ENCODE results near the gene HTT. TPM values are rescaled to one million over a fixed set of nuclear protein-coding genes. Genes with fewer than 3 reads are reported as not detected.

The HTT gene
- total and polyA plus RNA-seq, 10 of the 15 experiments (the other 5 are each of a cell fraction or from before 2014, with no cell fraction given): 3.3 to 113 (median 43.3) TPM

GRCh38 chr4:3205995-3206394 lies 131.5 kb downstream of the HTT start:
- intact Hi-C loops (cut with micrococcal nuclease; ENCODE audit: unreplicated experiment): no loop called here
- TF ChIP-seq IKZF2 (IDR thresholded peaks at IDR 0.05) (no peak), SMC3 (IDR thresholded peaks at IDR 0.05; ENCODE audit: borderline replicate concordance, low read length) (no peak)
- H3K4me1 ChIP-seq (ENCODE audit: control insufficient read depth, insufficient read depth, low read length): peaks cover 17% of the 10 kb centered on the region
- no peak overlapping the region for H3K9ac ChIP-seq (ENCODE audit: control insufficient read depth, insufficient read depth, low read length)
- BruUV-seq (replicated peaks): no TSS peak
- H3K36me3 ChIP-seq (ENCODE audit: control insufficient read depth in 2 of 2, insufficient read depth in 2 of 2, low read length in 1 of 2): peaks cover 27 to 45% of the 10 kb centered on the region in 2 experiments
- H3K4me3 ChIP-seq: no peak overlapping the region
- SMC1A ChIA-PET (ENCODE audit: uncharacterized antibody, unreplicated experiment): no interaction called here
- H3K79me2 ChIP-seq (ENCODE audit: control insufficient read depth, insufficient read depth, low read length): no peaks in the 10 kb centered on the region
- CTCF ChIA-PET: no interaction called here
- FAIRE-seq (no peak), DNase-seq (ENCODE audit: low read depth, low spot score) (no peak), ATAC-seq (no peak)
- POLR2A ChIA-PET: no interaction called here
- no peak overlapping the region for H2AFZ ChIP-seq (ENCODE audit: control insufficient read depth, low read depth, low read length)
- in situ Hi-C loops (cut with MboI): no loop called here
- no peak overlapping the region for H3K27ac ChIP-seq (ENCODE audit: control insufficient read depth, insufficient read depth)
- no peaks in the 10 kb centered on the region for H3K9me3 ChIP-seq (replicated peaks; ENCODE audit: control insufficient read depth, insufficient read depth, low read length)
- H3K4me2 ChIP-seq (ENCODE audit: control insufficient read depth, insufficient read depth): no peak overlapping the region
- RAD21 ChIA-PET (ENCODE audit: unreplicated experiment): no interaction called here
- no peaks in the 10 kb centered on the region for H3K27me3 ChIP-seq (replicated peaks in 1 of 2; ENCODE audit: control insufficient read depth in 2 of 2, insufficient read depth in 2 of 2, low read length in 1 of 2)
- WGBS (ENCODE audit: insufficient coverage, insufficient replicate concordance, low lambda C conversion rate, missing lambda C conversion rate): 93% methylated on average over 11 of the region's 11 CpGs
- H4K20me1 ChIP-seq (ENCODE audit: control insufficient read depth, insufficient read depth): no peaks in the 10 kb centered on the region; the same call in 1 of the 2 replicates

GRCh38 chr4:3206439-3207100 lies 132.1 kb downstream of the HTT start:
- CTCF ChIA-PET: no interaction called here
- Histone ChIP-seq H3K79me2 (ENCODE audit: control insufficient read depth, insufficient read depth, low read length) (no peaks in the 10 kb centered on the region), H3K27ac (ENCODE audit: control insufficient read depth, insufficient read depth) (no peak overlapping the region), H3K4me1 (ENCODE audit: control insufficient read depth, insufficient read depth, low read length) (peaks cover 17% of the 10 kb centered on the region), H4K20me1 (ENCODE audit: control insufficient read depth, insufficient read depth) (no peaks in the 10 kb centered on the region; the same call in 1 of the 2 replicates), H3K27me3 (replicated peaks in 1 of 2; ENCODE audit: control insufficient read depth in 2 of 2, insufficient read depth in 2 of 2, low read length in 1 of 2) (no peaks in the 10 kb centered on the region), H2AFZ (ENCODE audit: control insufficient read depth, low read depth, low read length) (no peak overlapping the region), H3K9me3 (replicated peaks; ENCODE audit: control insufficient read depth, insufficient read depth, low read length) (no peaks in the 10 kb centered on the region), H3K4me3 (no peak overlapping the region), H3K4me2 (ENCODE audit: control insufficient read depth, insufficient read depth) (no peak overlapping the region), H3K9ac (ENCODE audit: control insufficient read depth, insufficient read depth, low read length) (no peak overlapping the region), H3K36me3 (ENCODE audit: control insufficient read depth in 2 of 2, insufficient read depth in 2 of 2, low read length in 1 of 2) (peaks cover 27 to 45% of the 10 kb centered on the region in 2 experiments)
- POLR2A ChIA-PET: no interaction called here
- DNase-seq (ENCODE audit: low read depth, low spot score): no peak
- FAIRE-seq: no peak
- WGBS (ENCODE audit: insufficient coverage, insufficient replicate concordance, low lambda C conversion rate, missing lambda C conversion rate): 99% methylated on average over 18 of the region's 18 CpGs
- RAD21 ChIA-PET (ENCODE audit: unreplicated experiment): no interaction called here
- SMC1A ChIA-PET (ENCODE audit: uncharacterized antibody, unreplicated experiment): no interaction called here
- intact Hi-C loops (cut with micrococcal nuclease; ENCODE audit: unreplicated experiment): no loop called here
- in situ Hi-C loops (cut with MboI): no loop called here
- no peak for ATAC-seq
- no TSS peak for BruUV-seq (replicated peaks)
- TF ChIP-seq SMAD1 (IDR thresholded peaks at IDR 0.05; ENCODE audit: low read depth, partially characterized antibody) (no peak), ZNF24 (IDR thresholded peaks at IDR 0.05) (no peak), BCL11A (IDR thresholded peaks at IDR 0.05; ENCODE audit: low read depth, low read length) (no peak), IRF3 (IDR thresholded peaks at IDR 0.05) (no peak), TCF7 (IDR thresholded peaks at IDR 0.05; ENCODE audit: borderline replicate concordance) (no peak), USF2 (IDR thresholded peaks at IDR 0.05; ENCODE audit: borderline replicate concordance, low read depth, low read length) (no peak), CHD4 (IDR thresholded peaks at IDR 0.05) (no peak), NR2F1 (conservative IDR thresholded peaks at IDR 0.05) (no peak)
- TF ChIP-seq, protein P1, sequence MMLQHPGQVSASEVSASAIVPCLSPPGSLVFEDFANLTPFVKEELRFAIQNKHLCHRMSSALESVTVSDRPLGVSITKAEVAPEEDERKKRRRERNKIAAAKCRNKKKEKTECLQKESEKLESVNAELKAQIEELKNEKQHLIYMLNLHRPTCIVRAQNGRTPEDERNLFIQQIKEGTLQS (IDR thresholded peaks at IDR 0.05; ENCODE audit: borderline replicate concordance, extremely low read depth, low read depth, low read length): no peak
- TF ChIP-seq, protein P2, sequence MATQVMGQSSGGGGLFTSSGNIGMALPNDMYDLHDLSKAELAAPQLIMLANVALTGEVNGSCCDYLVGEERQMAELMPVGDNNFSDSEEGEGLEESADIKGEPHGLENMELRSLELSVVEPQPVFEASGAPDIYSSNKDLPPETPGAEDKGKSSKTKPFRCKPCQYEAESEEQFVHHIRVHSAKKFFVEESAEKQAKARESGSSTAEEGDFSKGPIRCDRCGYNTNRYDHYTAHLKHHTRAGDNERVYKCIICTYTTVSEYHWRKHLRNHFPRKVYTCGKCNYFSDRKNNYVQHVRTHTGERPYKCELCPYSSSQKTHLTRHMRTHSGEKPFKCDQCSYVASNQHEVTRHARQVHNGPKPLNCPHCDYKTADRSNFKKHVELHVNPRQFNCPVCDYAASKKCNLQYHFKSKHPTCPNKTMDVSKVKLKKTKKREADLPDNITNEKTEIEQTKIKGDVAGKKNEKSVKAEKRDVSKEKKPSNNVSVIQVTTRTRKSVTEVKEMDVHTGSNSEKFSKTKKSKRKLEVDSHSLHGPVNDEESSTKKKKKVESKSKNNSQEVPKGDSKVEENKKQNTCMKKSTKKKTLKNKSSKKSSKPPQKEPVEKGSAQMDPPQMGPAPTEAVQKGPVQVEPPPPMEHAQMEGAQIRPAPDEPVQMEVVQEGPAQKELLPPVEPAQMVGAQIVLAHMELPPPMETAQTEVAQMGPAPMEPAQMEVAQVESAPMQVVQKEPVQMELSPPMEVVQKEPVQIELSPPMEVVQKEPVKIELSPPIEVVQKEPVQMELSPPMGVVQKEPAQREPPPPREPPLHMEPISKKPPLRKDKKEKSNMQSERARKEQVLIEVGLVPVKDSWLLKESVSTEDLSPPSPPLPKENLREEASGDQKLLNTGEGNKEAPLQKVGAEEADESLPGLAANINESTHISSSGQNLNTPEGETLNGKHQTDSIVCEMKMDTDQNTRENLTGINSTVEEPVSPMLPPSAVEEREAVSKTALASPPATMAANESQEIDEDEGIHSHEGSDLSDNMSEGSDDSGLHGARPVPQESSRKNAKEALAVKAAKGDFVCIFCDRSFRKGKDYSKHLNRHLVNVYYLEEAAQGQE (IDR thresholded peaks at IDR 0.05; ENCODE audit: low read depth, low read length): no peak

Measured in GM12878 (cell line).